Activated CD4-positive, alpha-beta memory T cell treated with anti-CD3 and anti-CD28 coated beads, Interleukin-2, amount 10 ng/mL, durations not matched to agents 7 days and 5 days (primary cell): Measurements from ENCODE around the gene STRA8. TPM values are rescaled to one million over a fixed set of nuclear protein-coding genes. Genes with fewer than 3 reads are reported as not detected.

Experiments used
- CTCF ChIA-PET: fragments of 350-600 bp; sonication (Branson Sonifier 250); formaldehyde crosslinking; loops from one replicate; lab custom pipeline; 2021; ENCODE audit warnings: antibody characterized with exemption, inconsistent platforms; lab: Charles Lee
- POLR2A ChIA-PET: fragments of 350-600 bp; sonication (Branson Sonifier 250); formaldehyde crosslinking; loops from one replicate; lab custom pipeline; 2021; ENCODE audit warnings: antibody characterized with exemption; lab: Charles Lee
- DNase-seq: peaks from one replicate; pipeline ENCODE4 v3.0.0-alpha.2; 2020
- H3K27ac Mint-ChIP-seq: one replicate; pipeline ENCODE4 v1.8.0; 2021; ENCODE audit warnings: mild to moderate bottlenecking, mixed read lengths
- H3K27me3 Mint-ChIP-seq: one replicate; pipeline ENCODE4 v1.8.0; 2021; ENCODE audit warnings: mixed read lengths
- H3K36me3 Mint-ChIP-seq: one replicate; pipeline ENCODE4 v1.8.0; 2021; ENCODE audit warnings: low read depth, mixed read lengths
- H3K4me1 Mint-ChIP-seq: one replicate; pipeline ENCODE4 v1.8.0; 2021; ENCODE audit warnings: mixed read lengths
- H3K4me3 Mint-ChIP-seq: one replicate; pipeline ENCODE4 v1.8.0; 2021; ENCODE audit warnings: mild to moderate bottlenecking, mixed read lengths
- H3K9me3 Mint-ChIP-seq: one replicate; pipeline ENCODE4 v1.8.0; 2021; ENCODE audit warnings: mixed read lengths
- total RNA-seq, 2 experiments: library from RNA; stranded (reverse); gene quantifications; one replicate each; pipeline ENCODE4 v1.2.3, GENCODE V29; 2021

The STRA8 gene
- total RNA-seq, 2 experiments from 2014 or later, result not detected

- ChIA-PET CTCF (no interaction called here), POLR2A (no interaction called here)
- Mint-ChIP-seq H3K36me3 (no peaks in the 10 kb centered on the region), H3K9me3 (peaks cover 3% of the 10 kb centered on the region), H3K4me3 (no peak overlapping the region), H3K4me1 (no peaks in the 10 kb centered on the region), H3K27me3 (peaks cover 2% of the 10 kb centered on the region), H3K27ac (no peak overlapping the region)
- DNase-seq, result no peak
Observed at GRCh38 chr7:135265637-135266036, 32.0 kb downstream of the STRA8 start.

GRCh38 chr7:135269921-135270320 lies 36.3 kb downstream of the STRA8 start:
- H3K36me3 Mint-ChIP-seq, result no peaks in the 10 kb centered on the region
- H3K4me1 Mint-ChIP-seq, result no peaks in the 10 kb centered on the region
- H3K27me3 Mint-ChIP-seq, result peaks cover 1% of the 10 kb centered on the region
- POLR2A ChIA-PET, result no interaction called here
- no peaks in the 10 kb centered on the region for H3K9me3 Mint-ChIP-seq
- no peak for DNase-seq
- CTCF ChIA-PET, result no interaction called here
- no peak overlapping the region for H3K27ac Mint-ChIP-seq
- no peak overlapping the region for H3K4me3 Mint-ChIP-seq

GRCh38 chr7:135270577-135271254 lies 37.1 kb downstream of the STRA8 start:
- Mint-ChIP-seq H3K27me3 (peaks cover 1% of the 10 kb centered on the region), H3K4me1 (no peaks in the 10 kb centered on the region), H3K9me3 (no peaks in the 10 kb centered on the region), H3K27ac (no peak overlapping the region), H3K36me3 (no peaks in the 10 kb centered on the region), H3K4me3 (no peak overlapping the region)
- POLR2A ChIA-PET, result no interaction called here
- no peak for DNase-seq
- CTCF ChIA-PET, result no interaction called here

GRCh38 chr7:135271255-135271615 lies 37.6 kb downstream of the STRA8 start:
- H3K27me3 Mint-ChIP-seq, result peaks cover 1% of the 10 kb centered on the region
- no peaks in the 10 kb centered on the region for H3K9me3 Mint-ChIP-seq
- no peak for DNase-seq
- no peaks in the 10 kb centered on the region for H3K4me1 Mint-ChIP-seq
- ChIA-PET CTCF (no interaction called here), POLR2A (no interaction called here)
- no peak overlapping the region for H3K27ac Mint-ChIP-seq
- H3K36me3 Mint-ChIP-seq, result no peaks in the 10 kb centered on the region
- H3K4me3 Mint-ChIP-seq, result no peak overlapping the region

GRCh38 chr7:135272303-135272702 lies 38.7 kb downstream of the STRA8 start:
- POLR2A ChIA-PET, result no interaction called here
- H3K36me3 Mint-ChIP-seq, result no peaks in the 10 kb centered on the region
- no peak for DNase-seq
- H3K27me3 Mint-ChIP-seq, result peaks cover 1% of the 10 kb centered on the region
- H3K4me3 Mint-ChIP-seq, result no peak overlapping the region
- no peaks in the 10 kb centered on the region for H3K9me3 Mint-ChIP-seq
- H3K4me1 Mint-ChIP-seq, result no peaks in the 10 kb centered on the region
- no peak overlapping the region for H3K27ac Mint-ChIP-seq
- CTCF ChIA-PET, result interaction anchor here (4.1 kb wide), 1 partner anchor 63 kb away, joined by 24 read pairs; no protein-coding TSS in a partner anchor

- H3K27me3 Mint-ChIP-seq, result peaks cover 1% of the 10 kb centered on the region
- no peaks in the 10 kb centered on the region for H3K4me1 Mint-ChIP-seq
- no peak overlapping the region for H3K27ac Mint-ChIP-seq
- DNase-seq, result no peak
- POLR2A ChIA-PET, result interaction anchor here (0.6 to 1.5 kb wide), 2 partner anchors 62 to 438 kb away, joined by 3 to 4 read pairs; partner anchors contain the start of gene WDR91
- no peak overlapping the region for H3K4me3 Mint-ChIP-seq
- H3K36me3 Mint-ChIP-seq, result no peaks in the 10 kb centered on the region
- H3K9me3 Mint-ChIP-seq, result no peaks in the 10 kb centered on the region
- CTCF ChIA-PET, result interaction anchor here (0.8 to 4.1 kb wide), 21 partner anchors 9 to 568 kb away, joined by 3 to 24 read pairs (median 4); partner anchors contain the start of gene WDR91
Observed at GRCh38 chr7:135273581-135273980, 39.9 kb downstream of the STRA8 start.

GRCh38 chr7:135274495-135275268 lies 41.0 kb downstream of the STRA8 start:
- Mint-ChIP-seq H3K27me3 (peaks cover 5% of the 10 kb centered on the region), H3K9me3 (no peaks in the 10 kb centered on the region), H3K36me3 (no peaks in the 10 kb centered on the region), H3K4me1 (no peaks in the 10 kb centered on the region), H3K27ac (no peak overlapping the region), H3K4me3 (no peak overlapping the region)
- peak; percentile 75 for DNase-seq
- POLR2A ChIA-PET, result interaction anchor here (0.9 to 1.5 kb wide), 2 partner anchors 61 to 63 kb away, joined by 3 read pairs; partner anchors contain the start of gene WDR91
- CTCF ChIA-PET, result interaction anchor here (0.6 to 4.1 kb wide), 40 partner anchors 8 to 738 kb away, joined by 3 to 24 read pairs (median 4); partner anchors contain the start of genes STMP1 and WDR91

- H3K4me3 Mint-ChIP-seq, result no peak overlapping the region
- ChIA-PET POLR2A (no interaction called here), CTCF (interaction anchor here (0.7 to 4.1 kb wide), 11 partner anchors 13 to 386 kb away, joined by 3 to 24 read pairs (median 4); partner anchors contain the start of gene STMP1)
- H3K27me3 Mint-ChIP-seq, result peaks cover 13% of the 10 kb centered on the region
- H3K27ac Mint-ChIP-seq, result no peak overlapping the region
- no peak for DNase-seq
- H3K36me3 Mint-ChIP-seq, result no peaks in the 10 kb centered on the region
- H3K4me1 Mint-ChIP-seq, result no peaks in the 10 kb centered on the region
- no peaks in the 10 kb centered on the region for H3K9me3 Mint-ChIP-seq
Observed at GRCh38 chr7:135275971-135276580, 42.4 kb downstream of the STRA8 start.

GRCh38 chr7:135277161-135277560 lies 43.5 kb downstream of the STRA8 start:
- H3K4me1 Mint-ChIP-seq, result peaks cover 10% of the 10 kb centered on the region
- no peaks in the 10 kb centered on the region for H3K36me3 Mint-ChIP-seq
- H3K4me3 Mint-ChIP-seq, result no peak overlapping the region
- peaks cover 17% of the 10 kb centered on the region for H3K27me3 Mint-ChIP-seq
- DNase-seq, result no peak
- no peaks in the 10 kb centered on the region for H3K9me3 Mint-ChIP-seq
- CTCF ChIA-PET, result interaction anchor here (1.0 kb wide), 1 partner anchor 363 kb away, joined by 3 read pairs; no protein-coding TSS in a partner anchor
- H3K27ac Mint-ChIP-seq, result no peak overlapping the region
- POLR2A ChIA-PET, result no interaction called here

GRCh38 chr7:135281363-135281949 lies 47.8 kb downstream of the STRA8 start:
- H3K9me3 Mint-ChIP-seq, result no peaks in the 10 kb centered on the region
- DNase-seq, result peak; percentile 83
- H3K4me1 Mint-ChIP-seq, result peaks cover 25% of the 10 kb centered on the region
- H3K27ac Mint-ChIP-seq, result no peak overlapping the region
- ChIA-PET POLR2A (interaction anchor here (1.2 kb wide), 1 partner anchor 54 kb away, joined by 5 read pairs; no protein-coding TSS in a partner anchor), CTCF (interaction anchor here (0.6 to 5.8 kb wide), 13 partner anchors 15 to 392 kb away, joined by 3 to 48 read pairs (median 3); partner anchors contain the start of gene AGBL3)
- H3K36me3 Mint-ChIP-seq, result no peaks in the 10 kb centered on the region
- peaks cover 17% of the 10 kb centered on the region for H3K27me3 Mint-ChIP-seq
- no peak overlapping the region for H3K4me3 Mint-ChIP-seq

- peak; percentile 21 for DNase-seq
- ChIA-PET POLR2A (interaction anchor here (0.6 kb wide), 1 partner anchor 303 kb away, joined by 3 read pairs; no protein-coding TSS in a partner anchor), CTCF (interaction anchor here (0.6 to 5.8 kb wide), 6 partner anchors 9 to 390 kb away, joined by 3 to 48 read pairs (median 4); no protein-coding TSS in a partner anchor)
- no peak overlapping the region for H3K27ac Mint-ChIP-seq
- H3K9me3 Mint-ChIP-seq, result no peaks in the 10 kb centered on the region
- no peak overlapping the region for H3K4me3 Mint-ChIP-seq
- H3K4me1 Mint-ChIP-seq, result peaks cover 25% of the 10 kb centered on the region
- H3K27me3 Mint-ChIP-seq, result peaks cover 17% of the 10 kb centered on the region
- H3K36me3 Mint-ChIP-seq, result no peaks in the 10 kb centered on the region
Observed at GRCh38 chr7:135282561-135283254, 49.1 kb downstream of the STRA8 start.
